Naive thymus-derived CD4-positive, alpha-beta T cell (primary cell): ENCODE measurements around the gene GALNT7. TPM values are rescaled to one million over a fixed set of nuclear protein-coding genes. Genes with fewer than 3 reads are reported as not detected.
"Not testable (repeated sequence)": the region's sequence is repeated elsewhere in the genome, so short reads cannot be mapped to it uniquely, and the experiment has no call there.

Experiments
- ATAC-seq: fragments of 150-1000 bp; cut with Tn5 transposase; 2 replicates; pipeline ENCODE4 v1.10.0; 2021; ENCODE audit warnings: mild to moderate bottlenecking, moderate library complexity
- CTCF ChIA-PET: fragments of 350-600 bp; sonication (Branson Sonifier 250); formaldehyde crosslinking; loops from one replicate; lab custom pipeline; 2021; ENCODE audit warnings: antibody characterized with exemption; lab: Charles Lee
- POLR2A ChIA-PET: fragments of 350-600 bp; sonication (Branson Sonifier 250); formaldehyde crosslinking; loops from one replicate; lab custom pipeline; 2021; ENCODE audit warnings: antibody characterized with exemption, inconsistent platforms; lab: Charles Lee
- DNase-seq, 9 donors: peaks; one replicate each; pipeline versions ENCODE4 v3.0.0 to v3.0.0-alpha.2; 2020 to 2022; ENCODE audit warnings: mixed read lengths in 1 of 9
- H3K27ac ChIP-seq: one replicate; pipeline ENCODE4 v1.7.0; 2013; ENCODE audit warnings: mild to moderate bottlenecking, low read depth, low read length, moderate library complexity
- H3K27me3 ChIP-seq, 2 donors: one replicate each; pipeline ENCODE4 v1.7.0; 2013; ENCODE audit warnings: low read length in 2 of 2, mild to moderate bottlenecking in 2 of 2, moderate library complexity in 2 of 2; ENCODE audit not compliant: control insufficient read depth in 2 of 2, insufficient read depth in 2 of 2
- H3K36me3 ChIP-seq, 3 experiments: 1 replicate in 2 of 3; 2 replicates in 1 of 3; pipeline ENCODE4 v1.7.0; 2013; ENCODE audit warnings: low read length in 3 of 3, mild to moderate bottlenecking in 3 of 3, moderate library complexity in 1 of 3; ENCODE audit not compliant: insufficient read depth in 3 of 3, control insufficient read depth in 2 of 3
- H3K4me1 ChIP-seq, 2 donors: one replicate each; pipeline ENCODE4 v1.7.0; 2013; ENCODE audit warnings: low read length in 2 of 2, mild to moderate bottlenecking in 2 of 2, moderate library complexity in 1 of 2; ENCODE audit not compliant: control insufficient read depth in 2 of 2, insufficient read depth in 2 of 2
- H3K4me3 ChIP-seq: 2 replicates; pipeline ENCODE4 v1.7.0; 2013; ENCODE audit warnings: mild to moderate bottlenecking, low read length
- H3K9me3 ChIP-seq, 3 experiments: 1 replicate in 2 of 3; 2 replicates in 1 of 3; pipeline ENCODE4 v1.7.0; 2013; ENCODE audit warnings: low read length in 3 of 3; ENCODE audit not compliant: control insufficient read depth in 2 of 3
- H3K27ac Mint-ChIP-seq, 9 donors: one replicate each; pipeline ENCODE4 v1.8.0; 2020 to 2022; ENCODE audit warnings: mixed read lengths in 9 of 9, mild to moderate bottlenecking in 8 of 9, moderate library complexity in 5 of 9, inconsistent platforms in 2 of 9
- H3K27me3 Mint-ChIP-seq, 5 donors: one replicate each; pipeline ENCODE4 v1.8.0; 2021 to 2022; ENCODE audit warnings: mixed read lengths in 5 of 5, mild to moderate bottlenecking in 1 of 5
- H3K36me3 Mint-ChIP-seq, 5 donors: one replicate each; pipeline ENCODE4 v1.8.0; 2020 to 2022; ENCODE audit warnings: mixed read lengths in 5 of 5, mild to moderate bottlenecking in 3 of 5, inconsistent platforms in 1 of 5
- H3K4me1 Mint-ChIP-seq, 7 donors: one replicate each; pipeline ENCODE4 v1.8.0; 2020 to 2022; ENCODE audit warnings: mixed read lengths in 7 of 7, mild to moderate bottlenecking in 3 of 7, inconsistent platforms in 1 of 7
- H3K4me3 Mint-ChIP-seq, 10 donors: one replicate each; pipeline ENCODE4 v1.8.0; 2020 to 2022; ENCODE audit warnings: mild to moderate bottlenecking in 10 of 10, mixed read lengths in 10 of 10, moderate library complexity in 6 of 10, inconsistent platforms in 2 of 10
- H3K9me3 Mint-ChIP-seq, 11 donors: one replicate each; pipeline ENCODE4 v1.8.0; 2020 to 2022; ENCODE audit warnings: mixed read lengths in 11 of 11, mild to moderate bottlenecking in 4 of 11, inconsistent platforms in 1 of 11, moderate library complexity in 1 of 11
- intact Hi-C, 2 donors: fragments of 100-400 bp; cut with micrococcal nuclease; formaldehyde crosslinking; loops; one replicate each; pipeline ENCODE4 v1.15.1; 2023
- polyA plus RNA-seq, 2 donors: library from polyadenylated mRNA; unstranded; fragments of 300-500 nt; fragmentation: Illumina TruSeq; gene quantifications; one replicate each; pipeline ENCODE4 v1.2.3, GENCODE V29; 2021
- total RNA-seq, 6 experiments: library from RNA in 5 of 6; stranded (reverse) in 5 of 6; gene quantifications; 1 replicate in 5 of 6; 2 replicates in 1 of 6; pipeline ENCODE4 v1.2.3 and lab custom pipeline; 2021 to 2026

GALNT7 gene
- total and polyA plus RNA-seq, 7 experiments from 2014 or later: 8.3 to 24.1 (median 16.8) TPM

DNA sequence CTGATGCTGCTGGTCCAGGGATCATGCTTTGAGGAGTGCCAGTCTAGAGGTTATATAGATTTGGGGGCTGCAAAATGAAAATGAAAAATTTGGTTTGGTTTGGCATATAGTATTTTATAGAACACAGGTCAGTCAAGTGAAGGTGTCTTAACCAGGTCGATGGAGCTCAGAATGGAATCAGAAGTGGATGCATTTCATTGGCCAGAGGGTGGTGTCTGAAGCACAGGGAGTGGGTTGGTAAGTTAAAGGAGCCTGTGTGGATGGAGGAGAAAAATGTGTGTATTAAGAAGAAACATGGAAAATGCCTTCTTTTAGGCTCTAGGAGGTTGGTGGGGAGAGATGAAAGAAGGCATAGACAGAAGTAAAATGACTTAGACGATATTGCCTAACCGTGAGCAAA lies 8.6 kb downstream of the GALNT7 start:
- Mint-ChIP-seq H3K9me3 (no peaks in the 10 kb centered on the region), H3K4me1 (peaks cover 9 to 64% (median 31%) of the 10 kb centered on the region in 7 donors), H3K27ac (peak overlapping the region in 1 of 9 donors; percentile 1), H3K4me3 (no peak overlapping the region), H3K36me3 (no peaks in the 10 kb centered on the region), H3K27me3 (no peaks in the 10 kb centered on the region)
- intact Hi-C loops: no loop called here
- no peak overlapping the region for H3K27ac ChIP-seq
- H3K9me3 ChIP-seq: no peaks in the 10 kb centered on the region
- CTCF ChIA-PET: no interaction called here
- DNase-seq (no peak), ATAC-seq (no peak)
- H3K36me3 ChIP-seq: no peaks in the 10 kb centered on the region
- no peaks in the 10 kb centered on the region for H3K27me3 ChIP-seq
- H3K4me3 ChIP-seq: no peak overlapping the region
- no peaks in the 10 kb centered on the region for H3K4me1 ChIP-seq
- POLR2A ChIA-PET: no interaction called here

DNA sequence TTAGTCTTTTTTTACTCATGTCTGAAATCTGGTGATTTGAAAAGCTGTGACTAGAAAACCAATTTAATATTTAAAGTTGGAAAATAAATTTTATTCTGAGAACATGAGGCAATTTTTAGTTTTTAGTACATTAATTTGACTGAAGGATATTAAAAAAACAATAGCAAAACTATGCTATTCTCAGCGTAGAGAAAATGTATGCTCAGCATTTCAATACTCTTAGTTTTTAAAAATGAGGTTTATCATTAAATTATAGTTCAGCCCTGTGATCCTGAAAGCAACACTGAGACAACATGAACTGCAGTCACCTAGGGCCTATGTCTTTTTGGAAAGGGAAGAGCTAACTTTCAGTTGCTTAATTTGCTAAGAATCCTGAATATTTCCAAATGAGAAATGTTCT lies 9.5 kb downstream of the GALNT7 start:
- Mint-ChIP-seq H3K36me3 (peaks cover 0 to 5% (median 0%) of the 10 kb centered on the region in 5 donors), H3K27me3 (no peaks in the 10 kb centered on the region), H3K9me3 (peaks cover 0 to 2% (median 0%) of the 10 kb centered on the region in 11 donors), H3K27ac (no peak overlapping the region), H3K4me3 (no peak overlapping the region), H3K4me1 (peaks cover 9 to 55% (median 35%) of the 10 kb centered on the region in 7 donors)
- no peak for ATAC-seq
- intact Hi-C loops: no loop called here
- no peaks in the 10 kb centered on the region for H3K27me3 ChIP-seq
- POLR2A ChIA-PET: interaction anchor here (0.7 kb wide), 1 partner anchor 102 kb away, joined by 3 read pairs; no protein-coding TSS in a partner anchor
- H3K4me1 ChIP-seq: no peaks in the 10 kb centered on the region
- CTCF ChIA-PET: no interaction called here
- H3K9me3 ChIP-seq: no peaks in the 10 kb centered on the region
- no peak overlapping the region for H3K4me3 ChIP-seq
- no peaks in the 10 kb centered on the region for H3K36me3 ChIP-seq
- DNase-seq: no peak
- H3K27ac ChIP-seq: no peak overlapping the region

DNA sequence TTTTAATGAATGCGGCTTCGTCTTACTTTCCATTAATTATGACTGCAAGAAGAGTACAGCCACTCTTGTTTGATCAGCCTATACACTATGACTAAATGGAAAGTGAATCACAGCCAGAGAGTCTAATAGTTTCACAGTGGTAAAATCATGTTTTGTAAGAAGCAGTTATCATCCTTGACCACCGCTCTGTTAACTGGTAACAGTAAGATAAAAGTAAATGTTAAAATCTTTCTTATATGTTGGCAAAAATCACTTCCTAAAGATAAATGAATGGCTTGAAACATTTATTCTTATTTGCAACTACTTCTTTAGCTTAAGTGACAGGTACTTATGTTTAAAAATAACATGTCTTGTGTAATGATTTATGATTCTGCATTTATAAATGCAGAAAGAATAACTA lies 13.2 kb downstream of the GALNT7 start:
- Mint-ChIP-seq H3K9me3 (peaks cover 0 to 3% (median 0%) of the 10 kb centered on the region in 11 donors), H3K27me3 (no peaks in the 10 kb centered on the region), H3K36me3 (peaks cover 0 to 7% (median 0%) of the 10 kb centered on the region in 5 donors), H3K4me1 (peaks cover 16 to 45% (median 30%) of the 10 kb centered on the region in 7 donors), H3K27ac (no peak overlapping the region), H3K4me3 (no peak overlapping the region)
- Histone ChIP-seq H3K9me3 (no peaks in the 10 kb centered on the region), H3K27me3 (no peaks in the 10 kb centered on the region), H3K36me3 (no peaks in the 10 kb centered on the region), H3K27ac (no peak overlapping the region), H3K4me3 (no peak overlapping the region), H3K4me1 (no peaks in the 10 kb centered on the region)
- CTCF ChIA-PET: interaction anchor here (0.7 kb wide), 1 partner anchor 23 kb away, joined by 3 read pairs; no protein-coding TSS in a partner anchor
- DNase-seq: no peak
- intact Hi-C loops: no loop called here
- no peak for ATAC-seq
- POLR2A ChIA-PET: interaction anchor here (1.0 kb wide), 1 partner anchor 8 kb away, joined by 5 read pairs; no protein-coding TSS in a partner anchor

DNA sequence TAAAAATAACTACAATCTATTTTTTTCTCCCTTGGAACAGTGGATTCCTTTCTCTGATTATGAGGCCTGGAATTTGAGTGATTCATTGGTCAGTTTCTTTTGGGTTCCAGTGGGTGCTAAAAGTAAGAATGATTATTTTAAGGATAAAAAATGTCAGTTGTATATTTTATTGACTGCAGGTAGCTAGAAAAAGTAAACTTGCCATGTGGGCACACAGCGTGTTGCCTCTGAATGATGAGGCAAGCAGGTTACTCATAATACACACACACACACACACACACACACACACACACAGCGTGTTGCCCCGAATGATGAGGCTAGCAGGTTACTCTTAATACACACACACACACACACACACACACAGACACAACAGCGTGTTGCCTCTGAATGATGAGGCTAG lies 13.8 kb downstream of the GALNT7 start:
- no peaks in the 10 kb centered on the region for H3K27me3 ChIP-seq
- no peak for ATAC-seq
- Mint-ChIP-seq H3K27me3 (no peaks in the 10 kb centered on the region), H3K9me3 (peaks cover 0 to 3% (median 0%) of the 10 kb centered on the region in 11 donors), H3K27ac (no peak overlapping the region), H3K36me3 (peaks cover 0 to 7% (median 0%) of the 10 kb centered on the region in 5 donors), H3K4me3 (no peak overlapping the region), H3K4me1 (peaks cover 15 to 39% (median 24%) of the 10 kb centered on the region in 7 donors)
- H3K36me3 ChIP-seq: no peaks in the 10 kb centered on the region
- H3K4me1 ChIP-seq: no peaks in the 10 kb centered on the region
- intact Hi-C loops: no loop called here
- H3K4me3 ChIP-seq: no peak overlapping the region
- no peak for DNase-seq
- no peaks in the 10 kb centered on the region for H3K9me3 ChIP-seq
- H3K27ac ChIP-seq: no peak overlapping the region
- ChIA-PET POLR2A (interaction anchor here (1.0 kb wide), 1 partner anchor 9 kb away, joined by 5 read pairs; no protein-coding TSS in a partner anchor), CTCF (no interaction called here)

DNA sequence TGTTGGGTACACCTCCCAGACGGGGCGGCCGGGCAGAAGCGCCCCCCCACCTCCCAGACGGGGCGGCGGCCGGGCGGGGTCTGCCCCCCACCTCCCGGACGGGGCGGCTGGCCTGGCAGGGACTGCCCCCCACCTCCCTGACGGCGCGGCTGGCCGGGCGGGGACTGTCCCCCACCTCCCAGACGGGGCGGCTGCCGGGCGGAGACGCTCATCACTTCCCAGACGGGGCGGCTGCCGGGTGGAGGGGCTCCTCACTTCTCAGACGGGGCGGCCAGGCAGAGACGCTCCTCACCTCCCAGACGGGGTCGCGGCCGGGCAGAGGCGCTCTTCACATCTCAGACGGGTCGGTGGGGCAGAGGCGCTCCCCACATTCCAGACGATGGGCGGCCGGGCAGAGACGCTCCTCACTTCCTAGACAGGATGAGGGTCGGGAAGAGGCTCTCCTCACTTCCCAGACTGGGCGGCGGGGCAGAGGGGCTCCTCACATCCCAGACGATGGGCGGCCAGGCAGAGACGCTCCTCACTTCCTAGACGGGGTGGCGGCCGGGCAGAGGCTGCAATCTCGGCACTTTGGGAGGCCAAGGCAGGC lies 15.1 kb downstream of the GALNT7 start:
- H3K4me3 Mint-ChIP-seq, CTCF ChIA-PET, H3K9me3 ChIP-seq, POLR2A ChIA-PET, intact Hi-C loops, ATAC-seq, H3K9me3 Mint-ChIP-seq, H3K36me3 ChIP-seq, H3K27ac ChIP-seq, H3K36me3 Mint-ChIP-seq, H3K27ac Mint-ChIP-seq, H3K4me3 ChIP-seq, H3K27me3 Mint-ChIP-seq, H3K4me1 ChIP-seq, DNase-seq, H3K27me3 ChIP-seq: not testable (repeated sequence)
- peaks cover 15 to 41% (median 21%) of the 10 kb centered on the region in 7 donors for H3K4me1 Mint-ChIP-seq

DNA sequence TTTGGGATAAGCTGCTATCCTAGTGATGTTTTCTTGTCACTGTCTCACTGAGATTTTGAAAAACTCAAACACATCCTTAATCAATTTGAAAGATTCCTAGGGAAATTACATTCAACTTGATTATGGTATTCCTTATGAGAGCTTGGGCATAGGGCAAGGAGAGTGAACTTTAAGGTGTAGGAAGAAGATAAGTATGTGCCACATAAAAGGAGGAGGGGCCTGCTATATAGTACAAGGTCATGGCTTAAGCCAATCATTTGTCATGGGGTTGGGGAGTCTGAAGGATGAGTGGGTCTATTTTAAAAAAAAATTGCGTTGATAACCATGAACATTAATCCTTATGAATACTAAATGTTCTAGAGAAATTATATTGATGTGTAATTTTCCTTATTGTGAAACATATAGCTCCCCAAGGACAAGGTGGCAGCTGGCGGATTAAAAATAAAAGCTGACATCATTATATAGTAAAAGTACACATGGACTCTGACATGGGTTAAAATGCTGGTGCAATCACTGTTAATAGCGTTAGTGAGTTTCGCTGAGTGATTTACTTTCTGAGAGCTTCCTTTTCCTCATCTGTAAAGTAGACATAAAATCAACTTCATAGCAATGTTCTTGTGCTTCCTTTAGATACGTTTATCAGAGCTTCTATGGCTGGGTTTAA lies 17.4 kb downstream of the GALNT7 start:
- H3K9me3 Mint-ChIP-seq: peaks cover 0 to 3% (median 0%) of the 10 kb centered on the region in 11 donors
- no peak for ATAC-seq
- H3K4me1 Mint-ChIP-seq: peaks cover 21 to 57% (median 36%) of the 10 kb centered on the region in 7 donors
- peaks cover 0 to 13% (median 4%) of the 10 kb centered on the region in 5 donors for H3K36me3 Mint-ChIP-seq
- peak overlapping the region in 2 of 9 donors; percentile 6 to 17 for H3K27ac Mint-ChIP-seq
- H3K27ac ChIP-seq: no peak overlapping the region
- no peaks in the 10 kb centered on the region for H3K4me1 ChIP-seq
- no peak overlapping the region for H3K4me3 ChIP-seq
- DNase-seq: no peak
- H3K27me3 Mint-ChIP-seq: no peaks in the 10 kb centered on the region
- H3K27me3 ChIP-seq: no peaks in the 10 kb centered on the region
- POLR2A ChIA-PET: no interaction called here
- no peaks in the 10 kb centered on the region for H3K36me3 ChIP-seq
- H3K9me3 ChIP-seq: no peaks in the 10 kb centered on the region
- intact Hi-C loops: no loop called here
- H3K4me3 Mint-ChIP-seq: peak overlapping the region in 4 of 10 donors; percentile 6 to 54 (median 14)
- CTCF ChIA-PET: interaction anchor here (1.2 kb wide), 1 partner anchor 72 kb away, joined by 3 read pairs; no protein-coding TSS in a partner anchor
